ENCODE results near the gene EVI5. TPM values are rescaled to one million over a fixed set of nuclear protein-coding genes. Genes with fewer than 3 reads are reported as not detected.

The EVI5 gene
- polyA plus RNA-seq (ENCODE audit: insufficient read length) = 24.3 TPM
- long read RNA-seq, donor 1 = 0 reads
- long read RNA-seq, donor 2, partial matches to known transcripts = 5,766 of 5,904 reads
- long read RNA-seq, donor 2, other reads (novel, unspliced or antisense) = 138 of 5,904 reads
- long read RNA-seq, donor 3 = 0 reads
- long read RNA-seq, donor 4 = 0 reads
- long read RNA-seq, donor 5 = 0 reads
- long read RNA-seq, donor 6, partial matches to known transcripts = 6,377 of 7,826 reads
- long read RNA-seq, donor 6, other reads (novel, unspliced or antisense) = 1,449 of 7,826 reads
- long read RNA-seq, donor 7, partial matches to known transcripts = 8,347 of 8,540 reads
- long read RNA-seq, donor 7, other reads (novel, unspliced or antisense) = 193 of 8,540 reads
- long read RNA-seq, donor 8 = 0 reads

DNA sequence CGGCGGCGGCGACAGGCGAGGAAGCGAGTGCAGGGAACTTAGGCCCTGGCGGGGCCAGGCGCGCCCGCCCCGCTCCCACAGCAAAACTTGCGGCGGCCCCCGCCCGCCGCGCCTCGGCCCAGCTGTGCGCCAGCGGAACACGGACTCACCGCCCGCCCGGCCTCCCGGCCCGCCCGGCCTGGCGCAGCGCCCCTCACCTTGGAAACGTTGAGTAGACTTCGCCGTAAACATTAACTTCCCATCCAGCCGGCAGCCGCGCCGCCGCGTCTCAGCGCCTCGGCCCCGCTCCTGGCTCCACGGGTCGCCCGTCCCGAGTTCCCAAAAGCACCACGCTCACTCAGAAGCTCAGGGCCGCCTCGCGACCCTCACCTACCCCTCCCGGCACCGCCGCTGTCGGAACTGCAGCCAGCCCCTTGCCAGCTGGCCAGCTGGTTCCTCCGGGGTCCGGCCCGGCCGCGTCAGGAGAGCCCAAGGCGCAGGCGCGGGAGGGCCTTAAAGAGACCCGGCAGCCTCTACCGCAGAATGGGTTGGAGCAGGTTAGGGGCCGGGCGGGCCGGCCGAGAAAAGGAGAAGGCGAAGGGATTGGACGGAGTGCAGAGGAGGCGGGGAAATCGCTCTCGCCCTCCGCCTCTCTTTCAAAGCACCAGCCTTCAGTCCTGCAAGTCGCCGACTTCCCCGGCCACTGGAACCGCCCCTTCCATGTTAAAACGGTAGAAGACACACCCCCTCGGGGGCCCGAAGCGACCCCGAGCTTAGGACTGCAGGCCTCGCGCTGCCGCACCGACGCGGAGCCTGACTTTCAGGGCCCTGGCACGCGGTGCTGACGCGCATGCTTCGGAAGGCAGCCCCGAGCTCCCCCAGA lies at the start of gene EVI5:
Gene EVI5, minus strand, starts transcription at position 470 of the 862 bp plus-strand sequence. CDS start 48,562 bp downstream, outside the sequence.
- DNase-seq = peak; percentile 96

DNA sequence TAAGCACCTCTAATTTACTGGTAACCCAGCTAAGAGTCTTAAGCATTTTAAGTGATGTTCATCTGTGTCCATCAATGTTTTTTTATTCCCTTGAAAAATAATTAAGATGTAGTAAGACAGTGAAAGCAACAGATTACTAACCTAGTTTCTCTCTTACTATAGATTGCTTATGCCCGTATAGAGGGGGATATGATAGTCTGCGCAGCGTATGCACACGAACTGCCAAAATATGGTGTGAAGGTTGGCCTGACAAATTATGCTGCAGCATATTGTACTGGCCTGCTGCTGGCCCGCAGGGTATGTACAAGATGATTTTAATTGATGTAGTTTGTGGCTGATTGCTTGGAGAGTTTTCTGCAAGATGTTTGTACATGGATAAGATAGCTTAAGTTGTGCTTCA lies 49.7 kb upstream of the EVI5 start:
- no peak for DNase-seq

DNA sequence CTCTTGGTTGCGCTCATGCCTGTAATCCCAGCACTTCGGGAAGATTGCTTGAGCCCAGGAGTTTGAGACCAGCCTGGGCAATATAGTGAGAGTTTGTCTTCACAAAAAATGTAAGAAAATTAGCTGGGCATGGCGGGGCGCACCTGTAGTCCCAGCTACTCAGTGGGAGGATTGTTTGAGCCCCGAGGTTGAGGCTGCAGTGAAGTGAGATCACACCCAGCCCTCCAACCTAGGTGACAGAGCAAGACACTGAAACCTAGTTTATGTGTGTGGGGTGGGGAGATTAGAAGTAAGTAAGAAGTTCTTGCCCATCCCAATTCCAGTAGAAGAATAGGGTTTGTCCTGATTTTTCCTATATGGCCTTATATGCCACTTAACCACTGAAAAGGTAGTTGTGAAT lies 48.9 kb upstream of the EVI5 start:
- no peak for DNase-seq

- DNase-seq = no peak
Observed at GRCh38 chr1:92832537-92833114, 47.7 kb upstream of the EVI5 start.

- DNase-seq = peak; percentile 98
Observed at GRCh38 chr1:92831762-92832536, 47.0 kb upstream of the EVI5 start, which contains the start of gene RPL5. Gene RPL5 (plus strand): TSS chr1:92832040. CDS start chr1:92832115, 75 bp downstream.

GRCh38 chr1:92831368-92831761 lies 46.5 kb upstream of the EVI5 start:
- no peak for DNase-seq

DNA sequence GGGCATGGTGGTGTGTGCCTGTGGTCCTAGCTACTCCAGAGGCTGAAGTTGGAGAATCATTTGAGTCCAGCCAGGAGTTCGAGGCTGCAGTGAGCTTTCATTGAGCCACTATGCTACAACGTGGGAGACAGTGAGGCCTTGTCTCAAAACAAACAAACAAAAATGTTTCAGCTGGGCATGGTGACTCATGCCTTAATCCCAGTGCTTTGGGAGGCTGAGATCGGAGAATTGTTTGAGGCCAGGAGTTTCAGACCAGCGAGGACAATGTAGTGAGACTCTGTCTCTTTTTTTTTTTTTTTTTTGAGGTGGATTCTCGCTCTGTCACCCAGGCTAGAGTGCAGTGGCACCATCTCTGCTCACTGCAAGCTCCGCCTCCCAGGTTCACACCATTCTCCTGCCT lies 41.9 kb upstream of the EVI5 start:
- no peak for DNase-seq

DNA sequence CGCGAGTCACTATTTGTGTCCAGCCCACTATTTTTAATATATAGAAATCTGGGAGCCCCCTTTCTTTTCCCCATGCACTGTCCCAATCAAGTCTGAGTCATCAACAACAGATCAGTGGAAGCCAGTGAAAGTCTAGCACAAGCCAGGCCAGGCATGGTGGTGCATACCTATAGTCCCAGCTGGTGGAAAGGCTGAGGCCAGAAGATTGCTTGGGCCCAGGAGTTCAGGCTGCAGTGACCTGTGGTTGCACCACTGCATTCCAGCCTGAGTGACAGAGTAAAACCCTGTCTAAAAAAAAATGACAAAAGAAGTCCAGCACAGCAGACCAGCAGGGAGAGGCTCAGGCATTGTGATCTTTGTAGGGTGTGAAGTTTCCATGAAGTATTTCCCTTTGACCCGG lies 38.0 kb upstream of the EVI5 start:
- DNase-seq = no peak

DNA sequence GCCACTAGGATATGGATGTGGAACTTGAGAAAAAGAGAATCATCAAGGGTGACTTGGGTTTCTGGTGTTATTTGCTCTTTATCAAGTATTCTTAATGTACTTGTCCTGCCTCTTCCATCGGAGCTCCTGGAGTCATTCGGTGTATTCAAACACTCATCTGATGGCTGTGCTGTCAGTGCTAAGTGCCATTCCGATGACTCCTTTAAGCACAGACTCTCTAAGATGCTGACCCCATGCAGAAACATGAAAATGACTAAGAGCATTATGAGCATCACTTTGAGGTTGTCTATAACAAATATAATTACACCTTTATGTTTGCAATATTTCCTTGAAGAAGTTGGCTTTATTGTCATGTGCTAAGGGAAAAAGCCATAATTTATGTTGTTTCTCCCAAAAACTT lies 35.6 kb upstream of the EVI5 start:
- no peak for DNase-seq

GRCh38 chr1:92820024-92820423 lies 35.1 kb upstream of the EVI5 start:
- no peak for DNase-seq

DNA sequence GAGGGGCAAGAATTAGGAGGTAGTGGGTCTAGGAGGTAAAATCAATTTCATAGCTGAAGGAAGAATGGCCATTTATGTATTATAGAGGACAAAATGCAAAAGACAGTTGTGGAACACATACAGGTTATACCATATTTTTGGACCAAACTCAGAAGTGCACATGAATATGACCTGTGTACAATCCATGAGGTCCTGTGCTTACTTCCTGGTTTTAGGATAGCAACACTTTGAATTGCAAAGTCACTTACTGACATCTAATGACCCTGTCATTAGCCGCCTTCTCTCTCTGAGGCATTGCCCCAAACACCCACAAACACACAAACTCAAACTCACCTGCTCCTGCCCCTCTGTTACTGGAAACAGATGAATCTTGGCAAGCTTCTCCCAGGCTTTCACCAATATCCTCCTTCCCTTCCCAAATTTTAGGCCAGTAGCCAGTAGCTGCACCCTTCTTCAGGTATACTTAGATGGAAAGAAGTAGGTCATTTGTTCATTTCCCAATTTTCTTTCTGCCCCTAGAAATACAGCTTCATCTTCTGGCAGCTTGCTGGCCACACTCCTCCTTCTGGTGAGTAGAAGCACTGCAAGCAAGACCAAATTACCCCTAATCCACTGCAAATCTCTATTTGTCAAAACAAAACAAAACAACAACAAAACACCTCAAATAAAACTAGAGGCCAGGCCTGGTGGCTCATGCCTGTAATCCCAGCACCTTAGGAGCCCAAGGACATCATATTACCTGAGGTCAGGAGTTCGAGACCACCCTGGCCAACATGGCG lies 33.3 kb upstream of the EVI5 start:
- no peak for DNase-seq

DNA sequence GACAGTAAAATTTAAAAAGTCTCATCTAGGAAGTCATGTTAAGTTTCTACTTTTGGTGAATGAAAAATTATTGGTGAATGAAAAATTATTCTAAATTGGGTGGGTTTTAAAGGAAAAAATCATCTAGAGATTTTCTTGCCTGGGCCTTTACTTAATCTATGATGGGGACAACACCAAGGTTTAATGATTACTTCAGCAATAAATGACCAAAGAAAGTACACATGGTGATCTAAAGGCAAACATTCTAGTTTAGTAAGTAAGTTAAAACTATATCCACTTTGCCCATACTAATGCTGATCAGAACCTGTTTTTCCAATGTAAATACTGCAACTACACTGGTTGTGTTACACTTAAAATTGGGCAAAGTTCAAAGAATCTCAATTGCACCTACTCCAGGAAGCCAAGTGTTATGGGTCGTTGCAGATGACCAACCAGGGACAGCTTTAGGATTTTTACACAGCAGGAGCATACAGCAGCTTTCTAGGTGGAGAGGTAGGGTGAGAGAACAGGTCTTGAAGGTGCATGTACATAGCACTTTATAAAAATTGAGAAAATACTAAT lies 32.3 kb upstream of the EVI5 start:
- no peak for DNase-seq

- DNase-seq = no peak
Observed at GRCh38 chr1:92816732-92817131, 31.8 kb upstream of the EVI5 start.

DNA sequence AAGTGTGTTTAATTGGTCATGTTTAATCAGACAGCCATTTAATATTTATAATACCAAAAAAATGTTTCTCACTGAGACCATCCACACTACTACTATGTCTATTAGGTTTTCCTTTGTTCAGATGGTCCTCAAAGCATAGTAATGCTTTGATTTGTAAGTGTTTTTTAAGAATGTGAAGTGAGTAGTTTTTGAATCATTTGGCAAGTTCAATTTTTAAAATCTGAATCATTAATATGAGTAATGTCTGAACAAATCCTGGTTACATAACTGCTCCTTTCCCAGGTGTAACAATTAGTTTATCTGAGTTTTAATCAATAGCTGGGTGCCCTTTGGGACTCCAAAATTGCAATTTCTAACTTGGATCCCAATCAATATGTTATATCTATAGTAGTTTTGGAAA lies 23.5 kb upstream of the EVI5 start:
- DNase-seq = no peak

GRCh38 chr1:92805216-92805615 lies 20.3 kb upstream of the EVI5 start:
- no peak for DNase-seq

DNA sequence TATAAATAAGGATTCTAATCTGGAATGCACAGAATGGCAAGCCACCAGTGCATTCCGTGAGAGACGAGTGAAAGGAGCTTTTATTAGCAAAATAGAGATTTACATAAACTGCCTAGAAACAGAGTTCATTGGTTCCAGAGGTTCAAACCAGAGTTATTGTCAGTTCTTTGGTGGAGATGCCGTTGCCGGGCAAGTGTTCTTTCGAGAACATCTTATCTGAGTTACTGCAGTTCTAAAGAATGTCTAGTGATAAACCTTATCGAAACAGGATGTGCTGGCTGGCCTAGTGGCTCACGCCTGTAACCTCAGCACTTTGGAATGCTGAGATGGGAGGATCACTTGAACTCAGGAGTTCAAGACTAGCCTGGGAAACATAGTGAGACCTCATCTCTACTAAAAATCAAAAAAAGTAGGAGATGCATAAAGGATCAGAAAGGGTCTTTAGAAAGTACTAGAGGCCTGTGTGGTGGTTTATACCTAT lies 19.9 kb upstream of the EVI5 start:
- DNase-seq = peak; percentile 32

GRCh38 chr1:92803140-92803887 lies 18.4 kb upstream of the EVI5 start:
- DNase-seq = no peak

GRCh38 chr1:92797961-92798360 lies 13.1 kb upstream of the EVI5 start:
- no peak for DNase-seq

GRCh38 chr1:92797297-92797696 lies 12.4 kb upstream of the EVI5 start:
- no peak for DNase-seq

DNA sequence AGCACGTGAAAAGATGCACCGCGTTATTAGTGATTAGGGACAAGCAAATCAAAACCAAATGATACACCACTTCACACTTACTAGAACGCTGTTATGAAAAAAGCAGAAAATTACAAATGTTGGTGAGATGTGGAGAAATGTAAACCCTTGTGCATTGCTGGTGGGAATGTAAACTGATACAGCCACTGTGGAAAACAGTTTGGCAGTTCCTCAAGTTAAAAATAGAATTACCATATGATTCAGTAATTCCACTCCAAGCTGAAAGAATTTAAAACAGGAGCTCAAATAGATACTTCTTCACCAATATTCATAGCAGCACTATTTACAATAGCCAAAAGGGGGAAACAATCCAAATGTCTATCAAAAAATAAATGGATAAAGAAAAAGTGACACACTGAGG lies 10.3 kb upstream of the EVI5 start:
- no peak for DNase-seq
